ENCODE results near the gene IGF2R. TPM values are rescaled to one million over a fixed set of nuclear protein-coding genes. Genes with fewer than 3 reads are reported as not detected.

The IGF2R gene
- total RNA-seq, 2 donors from 2014 or later = 50.8 TPM

GRCh38 chr6:159943101-159943632 is 25.7 kb upstream of the IGF2R start:
- H3K4me3 ChIP-seq = no peak overlapping the region
- no peak for DNase-seq
- intact Hi-C loops (cut with DNase I) = no loop called here
- H3K4me1 ChIP-seq = peaks cover 14% of the 10 kb centered on the region
- ATAC-seq = no peak
- no peaks in the 10 kb centered on the region for H3K27me3 ChIP-seq
- H3K9me3 ChIP-seq = no peaks in the 10 kb centered on the region
- H3K27ac ChIP-seq = no peak overlapping the region
- TF ChIP-seq, protein P1, sequence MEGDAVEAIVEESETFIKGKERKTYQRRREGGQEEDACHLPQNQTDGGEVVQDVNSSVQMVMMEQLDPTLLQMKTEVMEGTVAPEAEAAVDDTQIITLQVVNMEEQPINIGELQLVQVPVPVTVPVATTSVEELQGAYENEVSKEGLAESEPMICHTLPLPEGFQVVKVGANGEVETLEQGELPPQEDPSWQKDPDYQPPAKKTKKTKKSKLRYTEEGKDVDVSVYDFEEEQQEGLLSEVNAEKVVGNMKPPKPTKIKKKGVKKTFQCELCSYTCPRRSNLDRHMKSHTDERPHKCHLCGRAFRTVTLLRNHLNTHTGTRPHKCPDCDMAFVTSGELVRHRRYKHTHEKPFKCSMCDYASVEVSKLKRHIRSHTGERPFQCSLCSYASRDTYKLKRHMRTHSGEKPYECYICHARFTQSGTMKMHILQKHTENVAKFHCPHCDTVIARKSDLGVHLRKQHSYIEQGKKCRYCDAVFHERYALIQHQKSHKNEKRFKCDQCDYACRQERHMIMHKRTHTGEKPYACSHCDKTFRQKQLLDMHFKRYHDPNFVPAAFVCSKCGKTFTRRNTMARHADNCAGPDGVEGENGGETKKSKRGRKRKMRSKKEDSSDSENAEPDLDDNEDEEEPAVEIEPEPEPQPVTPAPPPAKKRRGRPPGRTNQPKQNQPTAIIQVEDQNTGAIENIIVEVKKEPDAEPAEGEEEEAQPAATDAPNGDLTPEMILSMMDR (IDR thresholded peaks at IDR 0.05) = no peak
- no peak for TF ChIP-seq POLR2A (IDR thresholded peaks at IDR 0.05)
- 67 to 79% methylated on average over 6 of the region's 6 CpGs for WGBS, 2 donors
- no peaks in the 10 kb centered on the region for H3K36me3 ChIP-seq (replicated peaks in 1 of 2; ENCODE audit: insufficient read depth in 1 of 2, low read depth in 2 of 2)

GRCh38 chr6:159943968-159944598 is 24.8 kb upstream of the IGF2R start:
- TF ChIP-seq POLR2A (IDR thresholded peaks at IDR 0.05) = no peak
- TF ChIP-seq, protein P1 (IDR thresholded peaks at IDR 0.05) = no peak
- no peaks in the 10 kb centered on the region for H3K36me3 ChIP-seq (replicated peaks in 1 of 2; ENCODE audit: insufficient read depth in 1 of 2, low read depth in 2 of 2)
- H3K9me3 ChIP-seq = no peaks in the 10 kb centered on the region
- no peak for ATAC-seq
- H3K27ac ChIP-seq = no peak overlapping the region
- DNase-seq = no peak
- H3K4me3 ChIP-seq = no peak overlapping the region
- no peaks in the 10 kb centered on the region for H3K27me3 ChIP-seq
- WGBS, 2 donors = 38 to 48% methylated on average over 2 of the region's 2 CpGs
- intact Hi-C loops (cut with DNase I) = no loop called here
- peaks cover 14% of the 10 kb centered on the region for H3K4me1 ChIP-seq

DNA sequence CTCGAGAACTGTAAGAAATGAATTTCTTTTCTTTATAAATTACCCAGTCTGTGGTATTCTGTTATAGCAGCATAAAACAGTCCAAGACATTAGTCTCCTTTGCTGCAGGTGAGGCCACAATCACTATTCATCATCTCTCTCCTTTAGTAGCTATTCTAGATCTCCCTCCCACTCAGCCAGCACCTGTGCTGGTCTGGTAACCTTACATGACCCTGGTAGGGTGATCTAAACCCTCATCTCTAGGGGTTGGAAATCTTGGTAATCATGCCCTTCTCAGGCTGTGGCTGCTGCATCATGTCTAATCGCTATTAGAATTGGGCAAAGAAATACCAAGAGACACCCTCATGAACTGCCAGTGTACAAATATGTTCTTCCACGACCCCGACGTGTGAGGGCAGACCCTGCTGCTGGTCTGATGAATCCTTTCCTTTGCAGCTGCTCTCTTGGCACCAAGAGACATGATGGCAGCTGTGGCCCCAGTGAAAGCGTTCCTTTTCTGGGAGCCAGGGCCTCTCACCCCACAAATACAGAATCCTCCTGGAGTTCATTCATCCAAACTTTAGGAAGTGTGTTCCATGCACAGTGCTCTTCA is 23.0 kb upstream of the IGF2R start:
- Histone ChIP-seq H3K4me1 (no peaks in the 10 kb centered on the region), H3K27me3 (no peaks in the 10 kb centered on the region), H3K27ac (no peak overlapping the region), H3K4me3 (no peak overlapping the region), H3K9me3 (no peaks in the 10 kb centered on the region), H3K36me3 (replicated peaks in 1 of 2; ENCODE audit: insufficient read depth in 1 of 2, low read depth in 2 of 2) (no peaks in the 10 kb centered on the region)
- intact Hi-C loops (cut with DNase I) = no loop called here
- 92 to 93% methylated on average over 6 of the region's 6 CpGs for WGBS, 2 donors
- DNase-seq = no peak
- no peak for TF ChIP-seq POLR2A (IDR thresholded peaks at IDR 0.05)
- TF ChIP-seq, protein P1 (IDR thresholded peaks at IDR 0.05) = no peak
- ATAC-seq = no peak

DNA sequence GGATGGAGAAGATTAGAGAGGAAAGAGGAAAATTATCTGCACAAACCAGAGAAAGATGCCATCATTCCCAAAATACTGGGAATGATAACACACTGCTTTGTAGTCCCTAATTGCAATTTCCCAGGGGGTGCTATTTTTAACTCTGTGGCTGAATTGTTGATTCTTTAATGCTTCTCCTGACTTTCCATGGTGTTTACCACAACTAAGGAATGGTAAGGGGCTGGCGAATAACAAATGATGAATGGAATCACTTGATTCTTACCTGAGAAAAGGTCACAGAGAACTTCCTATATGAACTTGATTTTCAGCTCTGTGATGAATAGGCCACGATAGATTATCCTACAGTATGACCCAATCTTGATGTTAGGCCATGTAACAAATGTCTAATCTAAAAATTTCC is 22.0 kb upstream of the IGF2R start:
- DNase-seq (no peak), ATAC-seq (no peak)
- Histone ChIP-seq H3K27me3 (no peaks in the 10 kb centered on the region), H3K36me3 (replicated peaks in 1 of 2; ENCODE audit: insufficient read depth in 1 of 2, low read depth in 2 of 2) (no peaks in the 10 kb centered on the region), H3K4me1 (no peaks in the 10 kb centered on the region), H3K9me3 (no peaks in the 10 kb centered on the region), H3K27ac (no peak overlapping the region), H3K4me3 (no peak overlapping the region)
- intact Hi-C loops (cut with DNase I) = no loop called here
- 88 to 91% methylated on average over 2 of the region's 2 CpGs for WGBS, 2 donors
- no peak for TF ChIP-seq POLR2A (IDR thresholded peaks at IDR 0.05)
- TF ChIP-seq, protein P1 (IDR thresholded peaks at IDR 0.05) = no peak

GRCh38 chr6:159948199-159948598 is 20.7 kb upstream of the IGF2R start:
- ATAC-seq = no peak
- Histone ChIP-seq H3K27ac (no peak overlapping the region), H3K4me1 (no peaks in the 10 kb centered on the region), H3K36me3 (replicated peaks in 1 of 2; ENCODE audit: insufficient read depth in 1 of 2, low read depth in 2 of 2) (no peaks in the 10 kb centered on the region), H3K9me3 (no peaks in the 10 kb centered on the region), H3K27me3 (no peaks in the 10 kb centered on the region), H3K4me3 (no peak overlapping the region)
- intact Hi-C loops (cut with DNase I) = no loop called here
- TF ChIP-seq POLR2A (IDR thresholded peaks at IDR 0.05) = no peak
- TF ChIP-seq, protein P1 (IDR thresholded peaks at IDR 0.05) = no peak
- WGBS, 2 donors = 95 to 96% methylated on average over 4 of the region's 4 CpGs
- DNase-seq = no peak
